WI38 (cell line): ENCODE data around the gene ADRA2A.

ENCODE experiments used
- H3K4me3 ChIP-seq: 2 replicates; pipeline ENCODE4 v1.5.1; 2011; ENCODE audit warnings: low read depth, mild to moderate bottlenecking, control low read depth, low read length
- CTCF ChIP-seq: IDR thresholded peaks from 2 replicates; pipeline ENCODE4 v1.5.1; 2012; ENCODE audit warnings: low read depth, mild to moderate bottlenecking, control low read depth, low read length

Gene ADRA2A

DNA sequence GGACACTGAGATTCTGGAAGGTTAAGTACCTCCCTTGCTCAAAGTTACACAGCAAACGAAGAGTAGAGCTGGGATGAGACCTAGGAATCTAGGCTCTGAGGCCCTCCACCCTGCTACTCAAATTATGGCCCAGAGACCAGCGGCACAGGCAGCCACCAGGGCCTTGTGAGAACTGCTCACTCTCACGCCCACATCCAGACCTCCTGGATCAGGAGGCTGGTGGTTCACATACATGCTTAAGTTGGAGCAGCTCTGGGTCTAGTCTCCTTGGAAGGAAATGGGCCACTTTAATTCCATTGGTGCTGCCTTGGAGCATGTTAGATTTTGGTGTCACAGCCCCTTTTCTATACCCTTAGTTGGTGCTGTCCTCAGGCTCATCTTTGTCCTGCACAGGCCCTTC lies 41.9 kb downstream of the ADRA2A start:
- no peak overlapping the region for H3K4me3 ChIP-seq
- TF ChIP-seq CTCF: no peak

DNA sequence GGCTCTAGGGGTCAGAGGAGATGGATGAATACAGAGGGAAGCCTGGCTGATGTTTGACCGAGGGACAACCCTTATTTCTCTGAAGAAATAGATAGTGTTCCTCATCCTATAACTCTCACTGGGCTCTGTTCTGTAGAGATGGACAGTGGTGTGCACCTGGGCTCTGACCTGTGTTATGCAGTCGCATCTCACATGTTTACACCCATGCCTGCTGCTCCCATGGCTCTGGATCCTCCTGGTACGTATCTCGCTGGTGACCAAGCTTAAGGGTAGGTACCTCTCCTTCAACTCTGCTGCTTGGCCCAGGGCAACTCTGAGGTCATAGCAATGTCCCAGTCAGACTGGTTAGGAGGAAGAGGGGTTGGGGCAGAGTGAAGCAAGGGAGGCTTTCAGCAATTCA lies 42.8 kb downstream of the ADRA2A start:
- no peak overlapping the region for H3K4me3 ChIP-seq
- TF ChIP-seq CTCF: no peak

DNA sequence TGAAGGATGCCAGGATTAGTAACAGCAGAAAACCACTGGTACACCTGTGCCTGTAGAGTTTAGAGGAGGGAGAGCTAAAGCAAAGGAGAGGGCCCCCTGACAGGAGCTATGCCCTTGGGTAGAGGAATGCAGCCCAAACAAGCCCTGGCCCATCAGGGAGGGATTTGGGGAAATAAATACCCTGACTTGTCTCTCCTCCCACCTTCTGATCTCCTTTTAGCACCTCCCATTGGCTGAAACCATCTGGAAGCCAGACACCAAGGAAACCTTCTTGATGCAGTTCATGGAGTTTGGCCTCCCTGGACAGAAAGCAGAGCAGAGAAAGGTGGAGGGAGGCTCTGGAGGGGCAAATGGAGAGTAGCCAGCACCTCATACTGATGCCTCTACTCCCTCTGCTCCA lies 45.3 kb downstream of the ADRA2A start:
- H3K4me3 ChIP-seq: no peak overlapping the region
- TF ChIP-seq CTCF: no peak

DNA sequence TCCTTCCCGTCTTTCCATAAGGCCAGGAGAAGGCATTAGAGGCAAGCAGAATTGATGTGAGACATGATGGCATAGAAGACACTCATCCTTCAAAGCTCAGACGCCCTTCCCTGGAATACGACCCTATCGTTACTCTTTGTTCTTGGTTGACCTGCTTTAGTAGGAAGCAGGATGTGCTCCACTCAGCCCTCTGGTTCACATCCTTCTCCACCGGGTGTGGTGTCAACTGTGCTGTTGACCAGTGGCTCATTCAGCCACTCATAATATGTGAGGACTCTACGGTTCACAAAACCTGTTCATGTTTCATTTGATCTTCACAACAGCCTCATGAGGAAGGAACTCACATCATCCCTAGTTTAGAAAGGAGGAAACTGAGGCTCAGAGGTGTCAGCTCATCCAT lies 47.1 kb downstream of the ADRA2A start:
- H3K4me3 ChIP-seq: no peak overlapping the region
- no peak for TF ChIP-seq CTCF

- no peak overlapping the region for H3K4me3 ChIP-seq
- no peak for TF ChIP-seq CTCF
These were observed 48.3 kb downstream of the ADRA2A start for GRCh38 chr10:111125102-111125501.

- H3K4me3 ChIP-seq: no peak overlapping the region
- TF ChIP-seq CTCF: no peak
These were observed 49.2 kb downstream of the ADRA2A start for GRCh38 chr10:111126077-111126476.

DNA sequence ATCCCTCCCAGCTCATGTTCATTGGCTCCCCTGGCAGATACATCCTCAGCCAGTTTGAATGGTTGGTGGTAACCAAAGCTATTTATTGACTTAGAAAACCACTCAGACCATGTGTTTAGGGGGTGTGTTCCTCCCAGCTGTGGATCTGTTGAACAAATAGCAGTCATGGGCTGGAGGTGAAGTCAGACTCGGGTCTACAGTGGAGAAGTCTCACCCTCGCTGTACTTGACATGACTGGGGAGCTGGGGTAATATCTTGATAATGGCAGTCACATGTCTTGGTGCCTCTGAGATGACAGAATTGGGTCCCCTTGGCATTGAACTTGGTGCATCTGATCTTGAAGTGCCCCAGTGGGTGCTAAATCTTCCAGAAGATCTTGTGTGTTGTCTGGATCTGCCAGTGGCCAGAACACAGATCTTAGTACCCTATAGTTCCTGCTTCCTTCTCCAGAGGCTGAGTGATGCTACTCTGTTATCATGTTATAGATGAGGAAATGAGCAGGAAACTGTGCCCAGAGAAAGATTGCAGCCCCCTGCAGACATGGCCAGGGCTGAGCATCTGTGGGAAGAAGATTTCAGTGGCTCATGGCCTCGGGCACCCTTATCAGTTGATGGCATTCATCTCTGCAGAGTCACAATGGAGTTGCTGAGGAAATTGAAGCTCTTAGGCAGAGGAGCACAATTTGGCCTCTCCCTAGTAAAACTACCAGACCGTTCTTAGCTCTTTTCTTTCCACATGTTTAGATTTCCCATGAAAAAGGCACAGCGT lies 50.4 kb downstream of the ADRA2A start:
- no peak for TF ChIP-seq CTCF

More for the DNA sequence above, 50.4 kb downstream of the ADRA2A start:
- H3K4me3 ChIP-seq: no peak overlapping the region
